Astrocyte (in vitro differentiated cells and primary cell): Measurements from ENCODE around the gene TSPEAR.

ENCODE experiments used
- EZH2 ChIP-seq: IDR thresholded peaks from 2 replicates; pipeline ENCODE4 v1.6.1; 2012; ENCODE audit warnings: mild to moderate bottlenecking, low read length, inconsistent platforms; ENCODE audit not compliant: insufficient read depth
- TF ChIP-seq, protein P1 (sequence below): IDR thresholded peaks from 2 replicates; pipeline ENCODE4 v1.5.1; 2011; ENCODE audit warnings: low read depth, mild to moderate bottlenecking, inconsistent platforms, low read length, moderate library complexity; ENCODE audit not compliant: insufficient read depth

- TF ChIP-seq EZH2: no peak
- TF ChIP-seq, protein P1, sequence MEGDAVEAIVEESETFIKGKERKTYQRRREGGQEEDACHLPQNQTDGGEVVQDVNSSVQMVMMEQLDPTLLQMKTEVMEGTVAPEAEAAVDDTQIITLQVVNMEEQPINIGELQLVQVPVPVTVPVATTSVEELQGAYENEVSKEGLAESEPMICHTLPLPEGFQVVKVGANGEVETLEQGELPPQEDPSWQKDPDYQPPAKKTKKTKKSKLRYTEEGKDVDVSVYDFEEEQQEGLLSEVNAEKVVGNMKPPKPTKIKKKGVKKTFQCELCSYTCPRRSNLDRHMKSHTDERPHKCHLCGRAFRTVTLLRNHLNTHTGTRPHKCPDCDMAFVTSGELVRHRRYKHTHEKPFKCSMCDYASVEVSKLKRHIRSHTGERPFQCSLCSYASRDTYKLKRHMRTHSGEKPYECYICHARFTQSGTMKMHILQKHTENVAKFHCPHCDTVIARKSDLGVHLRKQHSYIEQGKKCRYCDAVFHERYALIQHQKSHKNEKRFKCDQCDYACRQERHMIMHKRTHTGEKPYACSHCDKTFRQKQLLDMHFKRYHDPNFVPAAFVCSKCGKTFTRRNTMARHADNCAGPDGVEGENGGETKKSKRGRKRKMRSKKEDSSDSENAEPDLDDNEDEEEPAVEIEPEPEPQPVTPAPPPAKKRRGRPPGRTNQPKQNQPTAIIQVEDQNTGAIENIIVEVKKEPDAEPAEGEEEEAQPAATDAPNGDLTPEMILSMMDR: no peak
These were observed 218.6 kb downstream of the TSPEAR start for GRCh38 chr21:44492567-44493385.
